ENCODE results near the gene CDH4. TPM values are rescaled to one million over a fixed set of nuclear protein-coding genes. Genes with fewer than 3 reads are reported as not detected.

Gene CDH4
- total and polyA plus RNA-seq, 2 donors from 2014 or later = 1.1 TPM; not detected in 1

- Histone ChIP-seq H3K4me1 (ENCODE audit: control insufficient read depth in 2 of 3, insufficient read depth in 2 of 3, low read depth in 1 of 3, low read length in 3 of 3) (no peaks in the 10 kb centered on the region), H3K9me3 (ENCODE audit: control insufficient read depth in 2 of 3, insufficient read depth in 1 of 3, low read length in 3 of 3) (no peaks in the 10 kb centered on the region), H3K27ac (ENCODE audit: low read depth in 2 of 2, low read length in 2 of 2) (no peak overlapping the region), H3K36me3 (ENCODE audit: control insufficient read depth in 2 of 3, insufficient read depth in 3 of 3, low read length in 3 of 3) (no peaks in the 10 kb centered on the region), H3K4me3 (ENCODE audit: low read length in 3 of 3) (no peak overlapping the region), H3K9ac (ENCODE audit: low read length in 3 of 3) (no peak overlapping the region), H3K27me3 (ENCODE audit: control insufficient read depth, insufficient read depth, low read length) (no peaks in the 10 kb centered on the region)
- intact Hi-C loops (cut with DNase I) = no loop called here
- no peak for TF ChIP-seq CTCF (IDR thresholded peaks at IDR 0.05; ENCODE audit: borderline replicate concordance, extremely low read depth, insufficient read depth)
- no peak for FAIRE-seq
- DNase-seq = no peak
These were observed 522.0 kb downstream of the CDH4 start for GRCh38 chr20:61773926-61774587.

GRCh38 chr20:61775423-61775822 is 523.4 kb downstream of the CDH4 start:
- Histone ChIP-seq H3K27me3 (ENCODE audit: control insufficient read depth, insufficient read depth, low read length) (no peaks in the 10 kb centered on the region), H3K4me1 (ENCODE audit: control insufficient read depth in 2 of 3, insufficient read depth in 2 of 3, low read depth in 1 of 3, low read length in 3 of 3) (no peaks in the 10 kb centered on the region), H3K9ac (ENCODE audit: low read length in 3 of 3) (no peak overlapping the region), H3K4me3 (ENCODE audit: low read length in 3 of 3) (no peak overlapping the region), H3K27ac (ENCODE audit: low read depth in 2 of 2, low read length in 2 of 2) (no peak overlapping the region), H3K36me3 (ENCODE audit: control insufficient read depth in 2 of 3, insufficient read depth in 3 of 3, low read length in 3 of 3) (no peaks in the 10 kb centered on the region), H3K9me3 (ENCODE audit: control insufficient read depth in 2 of 3, insufficient read depth in 1 of 3, low read length in 3 of 3) (no peaks in the 10 kb centered on the region)
- DNase-seq (no peak), FAIRE-seq (no peak)
- intact Hi-C loops (cut with DNase I) = no loop called here
- TF ChIP-seq CTCF (IDR thresholded peaks at IDR 0.05; ENCODE audit: borderline replicate concordance, extremely low read depth, insufficient read depth) = no peak

- H3K4me3 ChIP-seq (ENCODE audit: low read length in 3 of 3) = no peak overlapping the region
- no peaks in the 10 kb centered on the region for H3K27me3 ChIP-seq (ENCODE audit: control insufficient read depth, insufficient read depth, low read length)
- intact Hi-C loops (cut with DNase I) = no loop called here
- DNase-seq = no peak
- H3K36me3 ChIP-seq (ENCODE audit: control insufficient read depth in 2 of 3, insufficient read depth in 3 of 3, low read length in 3 of 3) = no peaks in the 10 kb centered on the region
- no peak overlapping the region for H3K9ac ChIP-seq (ENCODE audit: low read length in 3 of 3)
- no peak overlapping the region for H3K27ac ChIP-seq (ENCODE audit: low read depth in 2 of 2, low read length in 2 of 2)
- no peak for TF ChIP-seq CTCF (IDR thresholded peaks at IDR 0.05; ENCODE audit: borderline replicate concordance, extremely low read depth, insufficient read depth)
- peaks cover 0 to 8% (median under 1%) of the 10 kb centered on the region in 3 donors for H3K9me3 ChIP-seq (ENCODE audit: control insufficient read depth in 2 of 3, insufficient read depth in 1 of 3, low read length in 3 of 3)
- FAIRE-seq = no peak
- H3K4me1 ChIP-seq (ENCODE audit: control insufficient read depth in 2 of 3, insufficient read depth in 2 of 3, low read depth in 1 of 3, low read length in 3 of 3) = no peaks in the 10 kb centered on the region
These were observed 524.5 kb downstream of the CDH4 start for GRCh38 chr20:61776491-61777075.

All from kidney (tissue), 14 donors.